HG03196 (cell line): Measurements from ENCODE around the gene SENP8.
"Not testable (repeated sequence)": the region's sequence is repeated elsewhere in the genome, so short reads cannot be mapped to it uniquely, and the experiment has no call there.

Experiments
- ATAC-seq: cut with Tn5 transposase; IDR thresholded peaks from one replicate; pipeline ENCODE4 v1.9.1; 2021; ENCODE audit not compliant: unreplicated experiment

SENP8 gene

DNA sequence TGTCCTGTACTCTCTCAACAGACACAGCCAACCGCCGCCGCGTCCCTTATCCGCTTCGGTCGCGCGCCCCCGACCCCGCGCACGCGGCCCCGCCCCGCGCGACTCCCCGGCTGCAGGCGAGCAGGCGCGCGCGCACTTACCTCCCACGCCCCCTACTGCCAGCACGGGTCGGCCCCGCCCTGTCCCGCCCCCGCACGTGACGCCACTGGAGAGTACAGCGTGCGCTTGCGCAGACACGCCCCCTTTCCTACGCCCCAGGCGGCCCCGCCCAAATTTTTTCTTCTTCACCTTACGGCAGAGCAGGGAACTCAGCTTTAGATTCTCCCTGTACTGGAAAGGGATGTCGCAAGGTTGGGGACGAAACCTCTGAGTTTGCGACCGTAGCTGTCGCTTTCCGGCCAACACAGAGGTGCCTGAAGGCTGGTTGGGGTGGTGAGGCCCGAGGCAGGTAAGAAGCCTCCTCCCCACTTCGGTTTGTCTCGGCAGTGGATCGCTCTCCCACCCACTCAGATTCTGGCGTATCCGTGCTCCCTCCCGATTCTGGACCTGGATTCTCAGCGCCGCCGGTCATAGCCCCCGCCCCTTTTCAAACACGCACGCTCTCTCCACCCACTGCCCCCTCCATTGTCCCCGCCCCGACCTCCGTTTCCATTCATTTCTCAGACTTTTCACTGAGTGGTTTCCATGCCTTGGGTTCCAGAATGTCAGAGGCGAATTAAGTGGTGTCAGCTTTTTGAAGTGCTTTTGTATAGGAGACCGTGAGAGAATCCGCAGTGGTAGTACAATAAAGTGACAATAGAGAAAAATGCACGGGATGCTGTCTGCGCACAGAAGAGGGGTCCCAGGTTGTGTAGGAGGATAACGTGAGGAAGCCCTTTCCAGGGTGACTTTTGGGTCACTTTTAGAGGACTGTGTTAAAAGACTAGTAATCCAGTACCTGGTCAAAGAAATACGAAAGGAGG is at the start of gene SENP8, which contains the start of gene MYO9A:
TSS of gene SENP8 (plus strand) at position 387 of the 962 bp plus-strand sequence. CDS start 21,221 bp downstream, outside the sequence.
TSS of gene MYO9A (minus strand) at position 134 of the 962 bp plus-strand sequence. CDS start 71,587 bp downstream, outside the sequence.
- peak; percentile 57 for ATAC-seq

- no peak for ATAC-seq
Observed at GRCh38 chr15:72068856-72069255, 49.3 kb upstream of the SENP8 start.

DNA sequence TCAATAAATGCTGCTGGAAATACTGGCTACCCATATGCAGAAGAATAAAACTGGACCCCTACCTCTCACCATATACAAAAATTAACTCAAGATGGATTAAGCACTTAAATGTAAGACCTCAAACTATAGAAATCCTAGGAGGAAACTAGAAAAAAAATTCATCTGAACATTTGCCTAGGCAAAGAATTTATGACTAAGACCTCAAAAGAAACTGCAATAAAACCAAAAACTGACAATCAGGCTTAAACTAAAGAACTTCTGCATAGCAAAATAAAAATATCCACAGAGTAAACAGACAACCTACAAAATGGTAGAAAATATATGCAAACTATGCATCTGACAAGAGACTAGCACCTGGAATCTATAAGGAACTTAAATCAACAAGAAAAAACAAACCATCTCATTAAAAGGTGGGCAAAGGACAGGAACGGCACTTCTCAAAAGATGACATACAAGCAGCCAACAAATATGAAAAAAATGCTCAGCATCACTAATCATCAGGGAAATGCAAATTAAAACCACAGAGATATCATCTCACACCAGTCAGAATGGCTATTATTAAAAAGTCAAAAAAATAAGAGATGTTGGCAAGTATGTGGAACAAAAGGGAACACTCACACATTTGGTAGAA is 47.3 kb upstream of the SENP8 start:
- ATAC-seq = no peak

DNA sequence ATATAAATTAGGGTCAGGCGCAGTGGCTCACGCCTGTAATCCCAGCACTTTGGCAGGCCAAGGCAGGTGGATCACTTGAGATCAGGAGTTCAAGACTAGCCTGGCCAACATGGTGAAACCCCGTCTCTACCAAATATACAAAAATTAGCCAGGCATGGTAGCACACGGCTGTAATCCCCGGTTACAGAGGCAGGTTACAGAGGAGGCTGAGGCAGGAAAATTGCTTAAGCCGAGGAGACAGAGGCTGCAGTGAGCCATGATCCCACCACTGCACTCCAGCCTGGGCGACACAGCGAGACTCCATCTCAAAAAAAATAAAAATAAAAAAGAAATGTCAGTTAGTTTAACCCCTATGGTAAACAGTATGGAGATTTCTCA is 46.8 kb upstream of the SENP8 start:
- ATAC-seq = not testable (repeated sequence)

- no peak for ATAC-seq
Observed at GRCh38 chr15:72074335-72075060, 43.7 kb upstream of the SENP8 start.

DNA sequence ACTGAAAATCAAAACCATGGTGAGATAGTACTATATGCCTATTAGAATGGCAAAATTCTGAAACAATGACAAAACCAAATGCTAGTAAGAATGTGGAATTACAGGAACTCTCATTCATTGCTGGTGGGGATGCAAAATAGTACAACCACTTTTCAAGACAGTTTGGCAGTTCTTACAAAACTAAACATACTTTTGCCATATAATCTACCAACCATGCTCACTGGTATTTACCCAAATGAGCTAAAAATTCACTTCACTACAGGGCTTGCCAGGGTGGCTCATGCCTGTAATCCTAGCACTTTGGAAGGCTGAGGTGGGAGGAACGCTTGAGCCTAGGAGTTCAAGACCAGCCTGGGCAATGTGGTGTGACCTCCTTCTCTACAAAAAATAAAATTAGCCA is 40.3 kb upstream of the SENP8 start:
- no peak for ATAC-seq

- peak; percentile 73 for ATAC-seq
Observed at GRCh38 chr15:72078887-72079286, 39.3 kb upstream of the SENP8 start.

- no peak for ATAC-seq
Observed at GRCh38 chr15:72082176-72082575, 36.0 kb upstream of the SENP8 start.

DNA sequence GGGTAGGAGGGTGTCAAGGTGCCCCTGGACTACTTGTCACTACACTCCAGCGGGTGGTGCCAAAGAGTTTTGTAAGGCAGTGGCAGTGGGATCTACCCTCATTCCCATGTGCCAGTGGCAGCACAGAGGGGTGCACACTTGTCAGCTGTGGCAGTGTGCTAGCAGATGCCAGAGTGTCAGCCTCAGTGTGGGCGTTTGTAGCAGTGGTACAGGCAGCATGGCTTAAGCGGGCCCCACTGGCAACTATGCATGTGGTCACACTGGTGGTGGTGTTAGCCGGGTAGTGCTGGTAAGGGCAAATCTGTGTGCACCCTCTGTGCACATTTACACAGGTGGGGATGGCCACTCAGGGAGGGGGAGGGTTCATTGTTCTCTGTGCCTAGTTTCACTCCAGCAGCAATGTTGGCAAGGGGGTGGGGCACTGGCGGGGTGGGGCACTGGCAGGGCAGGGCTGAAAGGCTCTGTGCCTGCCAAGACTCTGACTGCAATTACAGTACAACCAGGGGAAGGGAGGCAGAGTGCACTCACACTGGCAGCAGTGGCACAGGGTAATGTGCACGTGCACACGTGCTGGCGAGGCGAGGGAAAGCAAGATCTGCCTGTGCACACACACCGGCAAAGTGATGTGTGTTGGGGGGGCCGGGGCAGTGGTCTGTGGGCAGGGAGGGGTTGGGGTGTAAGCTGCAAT is 32.0 kb upstream of the SENP8 start:
- no peak for ATAC-seq

DNA sequence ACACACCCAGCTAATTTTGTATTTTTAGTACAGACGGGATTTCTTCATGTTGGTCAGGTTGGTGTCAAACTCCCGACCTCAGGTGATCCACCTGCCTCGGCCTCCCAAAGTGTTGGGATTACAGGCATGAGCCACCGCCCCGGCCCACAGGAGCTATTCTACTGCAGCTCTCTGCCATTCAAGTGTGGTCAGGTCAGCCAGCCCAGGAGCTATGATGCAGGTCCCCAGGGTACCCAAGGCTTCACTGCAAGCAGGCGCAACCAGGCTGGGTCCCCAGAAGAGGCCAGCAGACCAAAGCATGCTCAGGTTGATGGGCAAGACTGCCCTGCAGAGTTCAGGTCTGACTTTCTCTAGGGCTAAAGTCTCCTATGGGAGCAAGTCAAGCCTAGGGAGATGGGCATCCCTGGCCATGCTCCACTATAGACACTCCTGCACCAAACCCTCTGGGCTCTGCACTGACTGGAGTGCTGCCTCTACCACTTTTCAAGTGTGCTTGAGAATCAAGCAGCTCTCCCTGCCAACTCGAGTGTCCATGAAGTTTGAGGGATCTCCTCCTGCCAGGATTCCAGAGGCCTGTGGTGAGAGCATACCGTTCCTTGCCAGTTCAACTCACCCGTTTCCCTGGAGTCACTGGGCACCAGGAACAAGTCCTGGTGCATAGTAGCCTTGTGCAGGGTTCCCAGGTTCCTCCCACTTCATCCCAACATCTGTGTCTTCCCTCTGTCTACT is 31.1 kb upstream of the SENP8 start:
- no peak for ATAC-seq

- ATAC-seq = no peak
Observed at GRCh38 chr15:72092006-72092405, 26.2 kb upstream of the SENP8 start.

DNA sequence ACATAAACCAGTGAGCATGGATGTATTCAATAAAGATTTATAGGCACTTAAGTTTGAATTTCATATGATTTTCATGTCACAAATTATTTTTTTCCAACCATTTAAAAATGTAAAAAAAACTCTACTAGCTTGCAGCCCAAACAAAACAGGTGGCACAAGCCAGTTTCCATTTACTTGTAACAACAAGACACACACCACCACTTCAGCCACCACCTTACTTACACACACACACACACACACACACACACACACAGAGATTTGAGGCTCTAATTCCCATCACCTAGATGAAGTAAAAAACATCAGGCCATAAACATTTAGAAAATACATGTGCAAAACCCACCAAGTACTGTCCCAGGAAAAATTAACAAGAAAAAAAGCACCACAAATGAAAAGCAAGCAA is 25.5 kb upstream of the SENP8 start:
- no peak for ATAC-seq

- no peak for ATAC-seq
Observed at GRCh38 chr15:72096796-72097195, 21.4 kb upstream of the SENP8 start.

DNA sequence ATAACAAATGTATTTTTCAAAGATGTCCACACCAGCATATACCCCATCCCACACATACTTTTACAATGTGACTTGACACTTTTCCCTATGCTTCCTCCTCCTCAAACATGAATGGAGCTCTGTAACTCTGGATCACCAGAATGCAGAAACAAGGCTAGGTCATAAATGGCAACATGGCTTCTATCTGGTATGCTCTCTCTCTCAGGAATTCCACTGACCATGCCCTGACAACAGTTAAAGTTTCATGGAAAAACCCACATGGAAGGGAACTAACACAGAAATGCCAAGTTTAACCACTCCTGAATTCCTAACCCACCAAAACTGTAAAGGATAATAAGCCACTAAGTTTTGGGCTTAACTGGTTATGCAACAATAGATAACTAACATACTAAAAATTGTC is 20.2 kb upstream of the SENP8 start:
- no peak for ATAC-seq

DNA sequence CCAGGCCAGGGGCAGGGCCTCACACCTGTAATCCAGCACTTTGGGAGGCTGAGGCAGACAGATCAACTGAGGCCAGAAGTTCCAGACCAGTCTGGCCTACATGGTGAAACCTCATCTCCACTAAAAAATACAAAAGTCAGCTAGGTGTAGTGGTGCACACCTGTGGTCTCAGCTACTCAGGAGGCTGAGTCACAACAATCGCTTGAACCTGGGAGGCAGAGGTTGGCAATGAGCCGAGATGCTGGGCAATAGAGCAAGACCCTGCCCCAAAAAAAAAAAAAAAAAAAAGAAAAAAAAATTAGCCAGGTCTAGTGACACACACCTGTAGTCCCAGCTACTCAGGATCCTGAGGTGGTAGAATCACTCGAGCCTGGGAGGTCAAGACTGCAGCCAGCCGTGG is 19.0 kb upstream of the SENP8 start:
- ATAC-seq = no peak

DNA sequence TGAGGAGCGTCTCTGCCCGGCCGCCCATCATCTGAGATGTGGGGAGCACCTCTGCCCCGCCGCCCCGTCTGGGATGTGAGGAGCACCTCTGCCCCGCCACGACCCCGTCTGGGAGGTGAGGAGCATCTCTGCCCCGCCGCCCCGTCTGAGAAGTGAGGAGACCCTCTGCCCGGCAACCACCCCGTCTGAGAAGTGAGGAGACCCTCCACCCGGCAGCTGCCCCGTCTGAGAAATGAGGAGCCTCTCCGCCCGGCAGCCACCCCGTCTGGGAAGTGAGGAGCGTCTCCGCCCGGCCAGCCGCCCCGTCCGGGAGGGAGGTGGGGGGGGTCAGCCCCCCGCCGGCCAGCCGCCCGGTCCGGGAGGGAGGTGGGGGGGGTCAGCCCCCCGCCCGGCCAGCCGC is 17.7 kb upstream of the SENP8 start:
- ATAC-seq = not testable (repeated sequence)

DNA sequence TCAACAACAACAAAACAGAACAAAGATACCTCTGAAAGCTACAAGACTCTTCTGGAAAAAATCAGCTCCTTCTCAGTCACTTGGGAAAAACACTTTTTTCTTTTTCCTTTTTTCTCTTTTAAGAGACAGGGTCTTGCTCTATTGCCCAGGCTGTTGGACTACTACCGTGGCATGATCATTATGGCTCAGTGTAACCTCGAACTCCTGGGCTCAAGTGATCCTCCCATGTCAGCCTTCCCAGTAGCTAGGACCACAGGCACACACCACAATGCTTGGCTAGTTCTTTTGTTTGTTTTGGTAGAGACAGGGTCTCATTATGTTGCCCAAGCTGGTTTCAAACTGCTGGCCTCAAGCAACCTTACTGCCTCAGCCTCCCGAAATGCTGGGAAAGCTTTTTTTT is 13.1 kb upstream of the SENP8 start:
- ATAC-seq = no peak

DNA sequence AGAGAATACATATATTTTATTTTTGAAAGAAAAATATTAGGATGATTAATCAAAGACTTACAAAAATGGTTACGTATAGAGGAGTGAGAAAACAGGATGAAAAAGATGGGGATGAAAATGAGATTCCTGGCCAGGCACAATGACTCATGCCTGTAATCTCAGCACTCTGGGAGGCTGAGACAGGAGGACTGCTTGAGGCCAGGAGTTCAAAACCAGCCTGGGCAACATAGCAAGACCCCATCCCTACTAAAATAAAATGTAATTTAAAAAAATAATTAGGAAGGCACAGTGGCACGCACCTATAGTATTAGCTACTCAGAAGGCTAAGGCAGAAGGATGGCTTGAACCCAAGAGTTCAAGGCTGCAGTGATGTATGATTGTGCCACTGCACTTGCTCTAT is 12.1 kb upstream of the SENP8 start:
- no peak for ATAC-seq

- ATAC-seq = no peak
Observed at GRCh38 chr15:72110355-72110754, 7.8 kb upstream of the SENP8 start.

GRCh38 chr15:72112116-72112515 is 6.1 kb upstream of the SENP8 start:
- no peak for ATAC-seq
